Middle frontal gyrus (tissue), 1 donor: ENCODE measurements around the gene GPR176.
"Not testable (repeated sequence)": the region's sequence is repeated elsewhere in the genome, so short reads cannot be mapped to it uniquely, and the experiment has no call there.

Source experiments
- DNase-seq: peaks from one replicate; pipeline ENCODE4 v3.0.0-alpha.2; 2015; ENCODE audit warnings: low spot score; ENCODE audit errors: extremely low spot score

GPR176 gene

DNA sequence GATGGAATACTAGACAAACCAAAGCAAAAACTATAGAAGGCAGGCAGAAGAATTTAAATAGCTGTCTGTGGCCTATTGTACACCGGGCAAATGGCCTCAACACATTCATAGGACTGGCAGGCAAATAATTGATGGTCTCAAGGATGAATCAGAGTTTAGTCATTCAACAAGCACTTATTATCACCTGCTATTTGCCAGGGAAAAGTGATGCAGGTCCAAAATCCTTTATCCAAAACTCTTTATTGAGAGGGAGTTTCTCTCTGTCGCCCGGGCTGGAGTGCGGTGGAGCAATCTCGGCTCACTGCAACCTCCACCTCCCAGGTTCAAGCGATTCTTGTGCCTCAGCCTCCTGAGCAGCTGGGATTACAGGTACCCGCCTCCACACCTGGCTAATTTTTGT lies 16.1 kb upstream of the GPR176 start:
- no peak for DNase-seq

GRCh38 chr15:39935241-39935640 lies 15.2 kb upstream of the GPR176 start:
- DNase-seq = no peak

GRCh38 chr15:39934397-39935071 lies 14.5 kb upstream of the GPR176 start:
- no peak for DNase-seq

DNA sequence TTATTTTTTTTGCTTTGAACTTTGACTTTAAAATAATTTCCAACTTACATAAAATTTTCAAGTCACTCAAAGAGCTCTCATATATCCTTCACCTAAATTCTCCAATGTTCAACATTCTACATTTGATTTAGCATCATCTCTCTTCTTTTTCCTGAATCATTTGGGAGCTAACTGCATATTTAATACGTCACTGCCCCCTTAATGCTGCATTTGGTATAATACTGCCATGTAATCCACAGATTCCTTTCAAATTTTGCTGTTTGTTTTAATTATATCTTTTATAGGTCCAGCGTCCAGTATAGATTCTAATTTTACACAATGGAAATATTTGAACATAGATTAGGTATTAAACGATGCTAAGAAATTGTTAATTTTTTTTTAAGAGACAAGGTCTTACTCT lies 11.5 kb upstream of the GPR176 start:
- DNase-seq = no peak

DNA sequence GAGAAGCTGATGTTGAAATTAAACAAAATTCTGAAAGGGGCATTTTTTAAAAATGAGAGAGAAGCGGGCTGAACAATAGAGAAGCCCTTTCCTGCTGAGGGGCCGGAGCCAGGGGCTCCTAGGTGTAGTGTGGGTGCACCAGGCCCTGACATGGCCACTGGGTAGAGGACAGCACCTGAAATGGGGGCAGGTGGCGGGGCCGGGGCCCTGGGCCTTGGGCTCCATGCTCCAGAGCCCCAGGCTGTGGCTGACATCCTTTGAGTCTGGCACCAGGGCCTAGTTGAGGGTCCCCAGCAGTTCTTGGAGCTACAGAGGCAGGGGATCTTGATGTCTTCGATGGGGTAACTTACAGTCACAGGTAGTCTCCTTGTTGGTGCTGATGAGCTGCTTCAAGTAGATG lies 6.5 kb upstream of the GPR176 start:
- DNase-seq = no peak

DNA sequence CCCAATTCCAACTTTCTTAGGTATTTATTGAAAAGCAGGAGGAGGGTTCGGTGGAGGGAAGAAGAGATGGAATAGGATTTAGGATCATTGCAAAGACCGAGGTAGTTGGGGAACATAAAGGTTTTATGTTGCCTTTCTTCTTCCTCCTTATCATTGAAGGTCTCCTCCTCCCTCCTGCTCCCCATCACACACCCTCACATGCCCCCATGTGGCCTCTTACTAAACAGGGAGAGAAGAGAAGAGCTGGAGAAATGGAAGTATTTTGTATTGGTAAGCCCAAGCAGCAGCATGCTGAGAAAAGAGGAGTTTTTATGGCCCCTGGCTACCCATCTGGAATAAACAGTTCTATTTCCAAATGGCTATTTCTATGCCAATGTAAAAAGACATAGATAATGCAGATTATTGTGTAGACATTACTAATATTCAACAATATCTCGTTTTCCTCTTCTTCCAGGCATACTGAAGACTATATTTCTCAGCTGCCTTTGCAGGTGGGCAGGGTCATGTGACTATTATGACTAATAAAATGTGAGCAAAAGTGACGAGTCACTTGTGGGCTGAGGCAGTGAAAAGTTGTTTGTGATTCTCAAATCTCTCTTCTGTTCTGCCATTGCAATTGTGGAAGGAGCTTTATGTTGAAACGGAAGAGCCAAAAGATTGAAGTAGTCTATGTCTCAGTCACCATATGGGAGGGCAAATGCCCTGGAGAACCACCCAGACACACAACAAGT lies 5.2 kb upstream of the GPR176 start:
- DNase-seq = no peak

DNA sequence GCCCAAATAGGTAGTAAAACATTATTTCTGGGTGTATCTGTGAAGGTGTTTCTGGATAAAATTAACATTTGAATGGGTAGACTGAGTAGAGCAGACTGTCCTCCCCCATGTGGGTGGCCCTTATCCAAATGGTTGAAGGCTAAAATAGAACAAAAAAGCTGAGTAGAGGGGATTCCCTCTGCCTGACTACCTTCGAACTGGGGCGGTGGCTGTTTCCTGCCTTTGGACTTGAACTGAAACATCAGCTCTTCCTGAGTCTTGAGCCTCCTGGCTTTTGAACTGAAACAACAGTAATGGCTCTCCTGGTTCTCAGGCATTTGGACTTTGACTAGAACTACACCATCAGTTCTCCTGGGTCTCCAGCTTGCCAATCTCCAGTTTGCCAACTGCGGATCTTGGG lies 4.4 kb upstream of the GPR176 start:
- no peak for DNase-seq

DNA sequence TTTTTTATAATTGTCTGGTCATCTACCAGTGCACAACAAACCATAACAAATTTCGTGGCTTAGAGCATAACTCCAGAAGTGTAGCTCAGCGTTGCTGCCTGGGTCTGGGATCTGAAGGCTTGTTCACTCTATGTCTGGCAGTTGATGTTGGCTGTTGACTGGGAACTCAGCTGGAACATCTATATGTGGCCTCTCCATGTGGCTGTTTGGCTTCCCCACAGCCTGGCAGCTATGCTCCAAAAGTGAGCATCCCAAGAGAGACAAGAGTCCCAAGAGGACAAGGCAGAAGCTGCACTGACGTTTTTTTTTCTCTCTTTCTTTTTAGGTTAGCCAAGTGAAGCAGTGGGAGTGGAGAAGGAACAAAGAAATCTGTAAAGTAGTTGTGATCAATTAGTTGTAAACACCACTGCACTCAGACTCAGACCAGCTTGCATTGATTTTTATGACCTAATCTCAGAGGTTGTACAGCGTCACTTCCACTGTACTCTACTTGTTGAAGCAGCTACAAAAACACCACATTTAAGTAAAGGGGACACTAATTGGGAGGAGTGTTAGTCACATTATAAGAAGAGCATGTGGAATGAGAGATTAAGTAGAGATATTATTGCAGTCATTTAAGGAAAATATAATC lies 2.5 kb upstream of the GPR176 start:
- no peak for DNase-seq

GRCh38 chr15:39921274-39921638 lies 1.2 kb upstream of the GPR176 start:
- DNase-seq = no peak

- peak; percentile 75 for DNase-seq
These were observed 626 bp upstream of the GPR176 start for GRCh38 chr15:39920510-39921273.

DNA sequence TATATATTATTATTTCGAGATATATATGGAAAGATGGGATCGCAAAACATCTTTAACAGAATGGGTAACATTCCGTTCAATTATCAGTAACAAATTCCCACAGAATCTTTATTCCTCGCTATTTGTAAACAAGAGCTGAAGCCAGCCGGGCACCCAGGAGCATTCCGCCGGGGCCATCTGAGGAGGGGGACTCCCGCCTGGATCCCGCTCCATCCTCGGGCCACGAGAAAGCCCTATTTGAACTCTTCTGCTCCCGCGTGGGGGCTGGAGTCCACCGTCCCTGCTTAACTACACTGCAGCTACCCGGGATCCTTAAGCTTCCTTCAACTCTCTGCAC lies 687 bp downstream of the GPR176 start:
- no peak for DNase-seq

GRCh38 chr15:39918688-39919385 lies 1.2 kb downstream of the GPR176 start:
- DNase-seq = no peak

GRCh38 chr15:39914977-39915376 lies 5.1 kb downstream of the GPR176 start:
- DNase-seq = no peak

DNA sequence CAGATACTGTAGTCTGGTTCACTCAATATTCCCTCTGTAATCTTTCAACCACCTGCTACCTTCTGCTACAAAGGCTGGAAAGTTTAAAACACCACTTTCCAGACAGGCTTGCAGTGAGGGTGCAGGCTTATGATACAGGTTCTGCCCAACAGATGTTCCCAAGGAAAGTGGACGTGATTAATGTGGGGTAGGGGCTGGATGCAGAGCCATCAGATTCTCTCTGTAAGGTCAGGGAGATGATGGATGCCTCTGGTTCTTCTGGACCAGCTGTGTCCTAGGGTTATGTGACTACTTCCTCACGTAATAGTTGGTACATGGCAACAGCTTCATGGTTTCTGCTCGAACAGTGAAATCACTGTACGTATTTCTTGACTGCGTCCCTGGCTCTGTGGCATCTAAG lies 11.1 kb downstream of the GPR176 start:
- no peak for DNase-seq

- DNase-seq = no peak
These were observed 11.9 kb downstream of the GPR176 start for GRCh38 chr15:39908186-39908585.

- DNase-seq = no peak
These were observed 12.8 kb downstream of the GPR176 start for GRCh38 chr15:39907216-39907615.

- no peak for DNase-seq
These were observed 16.0 kb downstream of the GPR176 start for GRCh38 chr15:39904115-39904514.

DNA sequence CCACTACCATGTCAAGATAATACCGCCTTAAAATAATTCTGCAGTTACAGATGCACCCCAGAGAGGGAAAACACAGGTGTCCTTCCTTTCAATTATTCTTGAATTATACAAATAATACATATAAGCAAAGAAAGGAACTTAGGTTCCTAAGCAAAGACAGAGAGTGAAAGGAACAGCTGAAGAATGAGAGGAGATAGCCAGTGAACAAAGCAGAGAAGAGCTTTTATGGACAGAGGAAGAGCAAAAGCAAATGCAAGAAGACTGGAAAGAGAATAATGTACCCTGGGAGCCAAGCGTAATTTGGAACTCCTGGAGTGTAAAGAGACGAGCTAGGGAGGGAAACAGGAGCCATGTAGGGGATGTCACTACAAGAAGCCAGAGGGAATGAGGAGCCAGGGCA lies 21.7 kb downstream of the GPR176 start:
- no peak for DNase-seq

DNA sequence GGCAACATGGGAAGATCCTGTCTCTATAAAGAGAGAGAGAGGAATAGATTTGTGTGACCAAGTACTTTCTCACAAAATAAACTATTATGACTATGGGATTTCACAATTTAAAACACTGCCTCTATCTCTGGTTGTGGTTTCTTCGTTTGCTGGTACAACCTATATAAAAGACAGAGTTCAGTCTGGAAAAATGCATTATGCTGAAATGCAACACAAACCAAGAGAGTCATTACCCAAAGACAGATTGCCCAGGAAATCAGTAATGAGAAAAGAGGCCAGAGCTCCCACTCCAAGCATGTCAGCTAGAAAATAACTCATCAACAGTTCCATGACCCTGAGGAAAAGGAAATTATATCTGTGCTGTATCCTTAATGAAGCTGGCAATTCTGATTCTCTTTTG lies 23.2 kb downstream of the GPR176 start:
- no peak for DNase-seq

GRCh38 chr15:39896101-39896500 lies 24.0 kb downstream of the GPR176 start:
- no peak for DNase-seq

GRCh38 chr15:39893051-39893450 lies 27.0 kb downstream of the GPR176 start:
- DNase-seq = not testable (repeated sequence)

DNA sequence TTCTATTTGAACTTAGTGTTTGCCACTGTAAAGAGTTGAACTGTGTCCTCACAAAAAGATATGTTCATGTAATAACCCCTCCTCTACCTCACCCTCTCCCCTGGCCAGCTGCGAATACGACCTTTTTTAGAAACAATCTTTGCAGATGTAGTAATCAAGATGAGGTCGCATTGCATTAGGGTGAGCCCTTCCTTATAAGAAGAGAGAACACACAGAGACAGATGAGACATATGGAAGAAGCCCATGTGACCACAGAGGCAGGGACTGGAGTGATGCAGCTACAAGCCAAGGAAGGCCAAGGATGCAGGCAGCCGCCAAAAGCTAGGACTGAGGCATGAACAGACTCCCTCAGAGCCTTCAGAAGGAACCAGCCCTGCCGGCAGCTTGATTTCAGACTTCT lies 27.6 kb downstream of the GPR176 start:
- no peak for DNase-seq
